ENCODE data around the gene PCDH9. TPM values are rescaled to one million over a fixed set of nuclear protein-coding genes. Genes with fewer than 3 reads are reported as not detected.

Gene PCDH9
- total and polyA plus RNA-seq, 10 of the 15 experiments (the other 5 are each of a cell fraction or from before 2014, with no cell fraction given), result 0.02 to 2.3 (median 0.05) TPM; not detected in 1

DNA sequence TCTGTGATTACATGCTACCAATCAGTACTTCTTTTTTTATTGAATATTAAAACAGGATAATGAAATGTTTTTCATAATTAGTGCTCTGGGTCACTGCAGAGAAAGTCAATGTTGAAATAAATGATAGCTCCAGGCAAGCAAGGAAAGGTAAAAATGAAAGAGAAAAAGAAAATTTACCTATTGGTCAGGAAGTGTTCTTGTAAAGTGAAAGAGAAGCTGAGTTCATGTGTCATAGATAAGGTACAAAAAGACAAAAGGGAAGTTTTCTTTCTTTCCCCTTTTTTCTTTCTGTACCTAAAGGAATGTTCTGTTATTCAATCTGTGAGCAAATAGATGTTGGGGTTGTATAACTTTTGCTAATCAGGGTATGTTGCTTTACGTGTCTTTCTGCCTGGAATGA, 197.0 kb downstream of the PCDH9 start (continued):
- TF ChIP-seq, protein P1, sequence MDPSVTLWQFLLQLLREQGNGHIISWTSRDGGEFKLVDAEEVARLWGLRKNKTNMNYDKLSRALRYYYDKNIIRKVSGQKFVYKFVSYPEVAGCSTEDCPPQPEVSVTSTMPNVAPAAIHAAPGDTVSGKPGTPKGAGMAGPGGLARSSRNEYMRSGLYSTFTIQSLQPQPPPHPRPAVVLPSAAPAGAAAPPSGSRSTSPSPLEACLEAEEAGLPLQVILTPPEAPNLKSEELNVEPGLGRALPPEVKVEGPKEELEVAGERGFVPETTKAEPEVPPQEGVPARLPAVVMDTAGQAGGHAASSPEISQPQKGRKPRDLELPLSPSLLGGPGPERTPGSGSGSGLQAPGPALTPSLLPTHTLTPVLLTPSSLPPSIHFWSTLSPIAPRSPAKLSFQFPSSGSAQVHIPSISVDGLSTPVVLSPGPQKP (IDR thresholded peaks at IDR 0.05; ENCODE audit: low read depth, low read length), result no peak
- TF ChIP-seq SMAD5 (IDR thresholded peaks at IDR 0.05; ENCODE audit: low read depth), result no peak
- TF ChIP-seq SUPT20H (IDR thresholded peaks at IDR 0.05; ENCODE audit: borderline replicate concordance, control insufficient read depth, low read depth, low read length), result no peak
- TF ChIP-seq SREBF2 (IDR thresholded peaks at IDR 0.05; ENCODE audit: low read length), result no peak

GRCh38 chr13:67023130-67023876, 206.8 kb downstream of the PCDH9 start:
- H3K9ac ChIP-seq (ENCODE audit: control insufficient read depth, insufficient read depth, low read length), result no peak overlapping the region
- no peak overlapping the region for H3K4me3 ChIP-seq
- BruUV-seq (replicated peaks), result no TSS peak
- no peaks in the 10 kb centered on the region for H3K36me3 ChIP-seq (ENCODE audit: control insufficient read depth in 2 of 2, insufficient read depth in 2 of 2, low read length in 1 of 2)
- no peak overlapping the region for H3K4me2 ChIP-seq (ENCODE audit: control insufficient read depth, insufficient read depth)
- no peak overlapping the region for H2AFZ ChIP-seq (ENCODE audit: control insufficient read depth, low read depth, low read length)
- no peak for TF ChIP-seq ZNF217 (IDR thresholded peaks at IDR 0.05)
- peak; percentile 82 for TF ChIP-seq BMI1 (IDR thresholded peaks at IDR 0.05; ENCODE audit: borderline replicate concordance)
- in situ Hi-C loops (cut with MboI), result no loop called here
- H3K27ac ChIP-seq (ENCODE audit: control insufficient read depth, insufficient read depth), result no peak overlapping the region
- H3K27me3 ChIP-seq (replicated peaks in 1 of 2; ENCODE audit: control insufficient read depth in 2 of 2, insufficient read depth in 2 of 2, low read length in 1 of 2), result no peaks in the 10 kb centered on the region
- ChIA-PET POLR2A (no interaction called here), RAD21 (ENCODE audit: unreplicated experiment) (no interaction called here), SMC1A (ENCODE audit: uncharacterized antibody, unreplicated experiment) (interaction anchor here (0.6 to 1.4 kb wide), 4 partner anchors 9 to 432 kb away, joined by 3 to 5 read pairs (median 3); no protein-coding TSS in a partner anchor), CTCF (no interaction called here)
- DNase-seq (ENCODE audit: low read depth, low spot score) (no peak), FAIRE-seq (no peak), ATAC-seq (no peak)
- 1% methylated on average over 4 of the region's 4 CpGs for WGBS (ENCODE audit: insufficient coverage, insufficient replicate concordance, low lambda C conversion rate, missing lambda C conversion rate)
- H3K79me2 ChIP-seq (ENCODE audit: control insufficient read depth, insufficient read depth, low read length), result no peaks in the 10 kb centered on the region
- no peaks in the 10 kb centered on the region for H3K9me3 ChIP-seq (replicated peaks; ENCODE audit: control insufficient read depth, insufficient read depth, low read length)
- no peaks in the 10 kb centered on the region for H4K20me1 ChIP-seq (ENCODE audit: control insufficient read depth, insufficient read depth)
- H3K4me1 ChIP-seq (ENCODE audit: control insufficient read depth, insufficient read depth, low read length), result no peaks in the 10 kb centered on the region
- intact Hi-C loops (cut with micrococcal nuclease; ENCODE audit: unreplicated experiment), result no loop called here
